ENCODE results near the gene VCY1B.
"Not testable (repeated sequence)": the region's sequence is repeated elsewhere in the genome, so short reads cannot be mapped to it uniquely, and the experiment has no call there.

The VCY1B gene

GRCh38 chrY:14055927-14056326 lies at the start of gene VCY1B:
Gene VCY1B, plus strand, starts transcription at chrY:14056227. Its CDS starts 63 bp downstream, at chrY:14056290.
- not testable (repeated sequence) for DNase-seq (ENCODE audit: low read depth in 3 of 3)

DNA sequence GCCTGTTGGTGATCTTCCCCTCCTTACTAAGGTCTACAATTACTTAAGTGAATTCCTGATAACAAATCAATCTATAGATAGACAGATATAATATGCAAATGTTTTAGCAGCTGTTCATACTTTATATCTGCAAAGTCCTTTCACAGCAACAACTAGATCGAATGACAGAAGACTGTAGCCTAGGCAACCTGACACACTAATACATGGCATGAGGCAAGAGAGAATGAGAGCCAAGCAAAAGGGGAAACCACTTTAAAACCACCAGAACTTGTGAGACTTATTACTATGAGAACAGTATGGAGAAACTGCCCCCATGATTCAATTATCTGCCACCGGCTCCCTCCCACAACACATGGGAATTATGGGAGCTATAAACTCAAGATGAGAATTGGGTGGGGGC lies 44.1 kb upstream of the VCY1B start:
- not testable (repeated sequence) for DNase-seq (ENCODE audit: low read depth in 3 of 3)

DNA sequence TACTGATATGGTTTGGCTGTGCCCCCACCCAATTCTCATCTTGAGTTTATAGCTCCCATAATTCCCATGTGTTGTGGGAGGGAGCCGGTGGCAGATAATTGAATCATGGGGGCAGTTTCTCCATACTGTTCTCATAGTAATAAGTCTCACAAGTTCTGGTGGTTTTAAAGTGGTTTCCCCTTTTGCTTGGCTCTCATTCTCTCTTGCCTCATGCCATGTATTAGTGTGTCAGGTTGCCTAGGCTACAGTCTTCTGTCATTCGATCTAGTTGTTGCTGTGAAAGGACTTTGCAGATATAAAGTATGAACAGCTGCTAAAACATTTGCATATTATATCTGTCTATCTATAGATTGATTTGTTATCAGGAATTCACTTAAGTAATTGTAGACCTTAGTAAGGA lies 25.6 kb upstream of the VCY1B start:
- DNase-seq (ENCODE audit: low read depth in 3 of 3), result not testable (repeated sequence)

GRCh38 chrY:14085877-14086276 lies 29.9 kb downstream of the VCY1B start:
- no peak for DNase-seq (ENCODE audit: low read depth in 3 of 3)
